ENCODE measurements around the gene NYNRIN. TPM values are rescaled to one million over a fixed set of nuclear protein-coding genes. Genes with fewer than 3 reads are reported as not detected.

The NYNRIN gene
- total and polyA plus RNA-seq, 10 of the 15 experiments (the other 5 are each of a cell fraction or from before 2014, with no cell fraction given): under 0.01 to 0.15 (median 0.01) TPM; not detected in 5

DNA sequence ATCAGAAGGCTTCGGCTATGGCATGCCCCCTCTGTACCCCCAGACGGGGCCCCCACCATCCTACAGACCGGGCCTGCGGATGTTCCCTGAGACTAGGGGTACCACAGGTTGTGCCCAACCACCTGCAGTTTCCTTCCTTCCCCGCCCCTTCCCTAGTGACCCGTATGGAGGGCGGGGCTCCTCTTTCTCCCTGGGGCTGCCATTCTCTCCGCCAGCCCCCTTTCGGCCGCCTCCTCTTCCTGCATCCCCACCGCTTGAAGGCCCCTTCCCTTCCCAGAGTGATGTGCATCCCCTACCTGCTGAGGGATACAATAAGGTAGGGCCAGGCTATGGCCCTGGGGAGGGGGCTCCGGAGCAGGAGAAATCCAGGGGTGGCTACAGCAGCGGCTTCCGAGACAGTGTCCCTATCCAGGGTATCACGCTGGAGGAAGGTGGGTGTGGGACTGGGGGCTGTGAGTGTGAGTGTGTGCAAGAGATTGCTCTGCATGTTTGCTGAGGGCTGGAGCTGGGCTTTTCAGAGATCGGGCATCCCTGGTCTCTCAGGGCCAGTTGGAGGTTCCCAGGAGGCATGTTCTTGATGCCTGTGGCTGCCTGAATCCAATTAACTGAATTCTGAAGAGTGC is 22.2 kb upstream of the NYNRIN start (continued):
- TF ChIP-seq, protein P1, sequence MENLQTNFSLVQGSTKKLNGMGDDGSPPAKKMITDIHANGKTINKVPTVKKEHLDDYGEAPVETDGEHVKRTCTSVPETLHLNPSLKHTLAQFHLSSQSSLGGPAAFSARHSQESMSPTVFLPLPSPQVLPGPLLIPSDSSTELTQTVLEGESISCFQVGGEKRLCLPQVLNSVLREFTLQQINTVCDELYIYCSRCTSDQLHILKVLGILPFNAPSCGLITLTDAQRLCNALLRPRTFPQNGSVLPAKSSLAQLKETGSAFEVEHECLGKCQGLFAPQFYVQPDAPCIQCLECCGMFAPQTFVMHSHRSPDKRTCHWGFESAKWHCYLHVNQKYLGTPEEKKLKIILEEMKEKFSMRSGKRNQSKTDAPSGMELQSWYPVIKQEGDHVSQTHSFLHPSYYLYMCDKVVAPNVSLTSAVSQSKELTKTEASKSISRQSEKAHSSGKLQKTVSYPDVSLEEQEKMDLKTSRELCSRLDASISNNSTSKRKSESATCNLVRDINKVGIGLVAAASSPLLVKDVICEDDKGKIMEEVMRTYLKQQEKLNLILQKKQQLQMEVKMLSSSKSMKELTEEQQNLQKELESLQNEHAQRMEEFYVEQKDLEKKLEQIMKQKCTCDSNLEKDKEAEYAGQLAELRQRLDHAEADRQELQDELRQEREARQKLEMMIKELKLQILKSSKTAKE (IDR thresholded peaks at IDR 0.05; ENCODE audit: low read depth, poor library complexity, severe bottlenecking): no peak
- TF ChIP-seq CBX5 (IDR thresholded peaks at IDR 0.05; ENCODE audit: low read depth): no peak
- TF ChIP-seq BCL11A (IDR thresholded peaks at IDR 0.05; ENCODE audit: low read depth, low read length): no peak

DNA sequence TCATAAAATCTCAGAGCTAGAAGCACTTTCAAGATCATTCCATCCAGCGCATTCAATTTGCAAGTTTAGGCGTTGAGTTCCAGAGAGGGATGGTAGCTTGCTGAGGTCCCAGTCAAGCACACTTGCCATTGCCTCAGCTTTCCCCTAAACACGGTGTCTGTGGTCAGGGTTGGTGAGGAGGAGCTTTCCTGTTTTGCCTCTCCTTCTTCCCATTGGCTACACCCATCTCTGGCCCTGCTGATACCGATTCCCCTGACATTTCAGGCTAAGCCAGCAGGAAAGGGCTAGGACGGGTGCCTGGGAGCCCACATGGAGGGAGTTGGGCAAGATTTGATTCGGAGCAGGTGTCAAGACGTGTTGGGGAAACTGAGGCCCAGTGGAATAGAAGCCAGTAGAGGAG is 21.7 kb upstream of the NYNRIN start:
- no TSS peak for BruUV-seq (replicated peaks)
- 32% methylated on average over 7 of the region's 7 CpGs for WGBS (ENCODE audit: insufficient coverage, insufficient replicate concordance, low lambda C conversion rate, missing lambda C conversion rate)
- in situ Hi-C loops (cut with MboI) (no loop called here), intact Hi-C loops (cut with micrococcal nuclease; ENCODE audit: unreplicated experiment) (no loop called here)
- H3K9me3 ChIP-seq (replicated peaks; ENCODE audit: control insufficient read depth, insufficient read depth, low read length): no peaks in the 10 kb centered on the region
- H4K20me1 ChIP-seq (ENCODE audit: control insufficient read depth, insufficient read depth): no peaks in the 10 kb centered on the region
- POLR2A ChIA-PET: interaction anchor here (1.1 kb wide), 1 partner anchor 11 kb away, joined by 3 read pairs; no protein-coding TSS in a partner anchor
- H3K79me2 ChIP-seq (ENCODE audit: control insufficient read depth, insufficient read depth, low read length): no peaks in the 10 kb centered on the region
- no peaks in the 10 kb centered on the region for H3K4me1 ChIP-seq (ENCODE audit: control insufficient read depth, insufficient read depth, low read length)
- ATAC-seq (no peak), FAIRE-seq (no peak), DNase-seq (ENCODE audit: low read depth, low spot score) (no peak)
- H3K9ac ChIP-seq (ENCODE audit: control insufficient read depth, insufficient read depth, low read length): no peak overlapping the region
- CTCF ChIA-PET: interaction anchor here (0.8 to 2.8 kb wide), 3 partner anchors 29 to 55 kb away, joined by 3 to 8 read pairs (median 3); no protein-coding TSS in a partner anchor
- no peak overlapping the region for H3K4me3 ChIP-seq
- SMC1A ChIA-PET (ENCODE audit: uncharacterized antibody, unreplicated experiment): no interaction called here
- no peaks in the 10 kb centered on the region for H3K36me3 ChIP-seq (ENCODE audit: control insufficient read depth in 2 of 2, insufficient read depth in 2 of 2, low read length in 1 of 2)
- no peak overlapping the region for H3K4me2 ChIP-seq (ENCODE audit: control insufficient read depth, insufficient read depth)
- H3K27me3 ChIP-seq (replicated peaks in 1 of 2; ENCODE audit: control insufficient read depth in 2 of 2, insufficient read depth in 2 of 2, low read length in 1 of 2): no peaks in the 10 kb centered on the region
- H3K27ac ChIP-seq (ENCODE audit: control insufficient read depth, insufficient read depth): no peak overlapping the region
- RAD21 ChIA-PET (ENCODE audit: unreplicated experiment): no interaction called here
- H2AFZ ChIP-seq (ENCODE audit: control insufficient read depth, low read depth, low read length): no peak overlapping the region
- TF ChIP-seq CBX5 (IDR thresholded peaks at IDR 0.05; ENCODE audit: low read depth) (no peak), HDAC2 (IDR thresholded peaks at IDR 0.05) (no peak), HCFC1 (IDR thresholded peaks at IDR 0.05; ENCODE audit: low read length) (no peak), EP300 (IDR thresholded peaks at IDR 0.05; ENCODE audit: borderline replicate concordance in 1 of 2, control insufficient read depth in 1 of 2, low read depth in 2 of 2, low read length in 2 of 2) (no peak), CEBPB (IDR thresholded peaks at IDR 0.05; ENCODE audit: borderline replicate concordance in 1 of 2, low read depth in 2 of 2, low read length in 2 of 2) (no peak), ZNF274 (IDR thresholded peaks at IDR 0.05; ENCODE audit: insufficient read depth, insufficient read length) (no peak), POU2F2 (IDR thresholded peaks at IDR 0.05; ENCODE audit: borderline replicate concordance, low read depth, low read length) (no peak), MYB (IDR thresholded peaks at IDR 0.05; ENCODE audit: borderline replicate concordance, low read depth, low read length) (no peak), SP1 (IDR thresholded peaks at IDR 0.05; ENCODE audit: low read depth, low read length) (no peak), MTA3 (IDR thresholded peaks at IDR 0.05; ENCODE audit: borderline replicate concordance, low read length) (no peak), SPI1 (IDR thresholded peaks at IDR 0.05; ENCODE audit: borderline replicate concordance, insufficient read depth, low read depth, low read length) (no peak), ZSCAN29 (IDR thresholded peaks at IDR 0.05) (no peak), POLR2AphosphoS5 (IDR thresholded peaks at IDR 0.05; ENCODE audit: low read length) (no peak)
- TF ChIP-seq, protein P2, sequence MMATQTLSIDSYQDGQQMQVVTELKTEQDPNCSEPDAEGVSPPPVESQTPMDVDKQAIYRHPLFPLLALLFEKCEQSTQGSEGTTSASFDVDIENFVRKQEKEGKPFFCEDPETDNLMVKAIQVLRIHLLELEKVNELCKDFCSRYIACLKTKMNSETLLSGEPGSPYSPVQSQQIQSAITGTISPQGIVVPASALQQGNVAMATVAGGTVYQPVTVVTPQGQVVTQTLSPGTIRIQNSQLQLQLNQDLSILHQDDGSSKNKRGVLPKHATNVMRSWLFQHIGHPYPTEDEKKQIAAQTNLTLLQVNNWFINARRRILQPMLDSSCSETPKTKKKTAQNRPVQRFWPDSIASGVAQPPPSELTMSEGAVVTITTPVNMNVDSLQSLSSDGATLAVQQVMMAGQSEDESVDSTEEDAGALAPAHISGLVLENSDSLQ (IDR thresholded peaks at IDR 0.05): no peak
- TF ChIP-seq, protein P3, sequence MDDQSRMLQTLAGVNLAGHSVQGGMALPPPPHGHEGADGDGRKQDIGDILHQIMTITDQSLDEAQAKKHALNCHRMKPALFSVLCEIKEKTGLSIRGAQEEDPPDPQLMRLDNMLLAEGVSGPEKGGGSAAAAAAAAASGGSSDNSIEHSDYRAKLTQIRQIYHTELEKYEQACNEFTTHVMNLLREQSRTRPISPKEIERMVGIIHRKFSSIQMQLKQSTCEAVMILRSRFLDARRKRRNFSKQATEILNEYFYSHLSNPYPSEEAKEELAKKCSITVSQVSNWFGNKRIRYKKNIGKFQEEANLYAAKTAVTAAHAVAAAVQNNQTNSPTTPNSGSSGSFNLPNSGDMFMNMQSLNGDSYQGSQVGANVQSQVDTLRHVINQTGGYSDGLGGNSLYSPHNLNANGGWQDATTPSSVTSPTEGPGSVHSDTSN (IDR thresholded peaks at IDR 0.05; ENCODE audit: insufficient replicate concordance, low read depth, low read length): no peak
